PFSK-1 (cell line): ENCODE results near the gene CKAP5.

Experiments
- FOXP2 ChIP-seq: optimal IDR thresholded peaks from 2 replicates; pipeline ENCODE3; 2011; ENCODE audit warnings: borderline replicate concordance, control low read depth, inconsistent platforms; ENCODE audit not compliant: insufficient read depth; ENCODE audit errors: extremely low read length, extremely low read depth
- POLR2AphosphoS5 ChIP-seq: IDR thresholded peaks from 2 replicates; pipeline ENCODE4 v1.6.1; 2012; ENCODE audit warnings: low read depth, mild to moderate bottlenecking, control low read depth, low read length, moderate library complexity
- REST ChIP-seq, 2 experiments: IDR thresholded peaks; 2 replicates each; pipeline versions ENCODE4 v1.6.1 to v1.8.0; 2011 to 2012; ENCODE audit warnings: low read depth in 2 of 2, low read length in 2 of 2, control low read depth in 1 of 2, inconsistent platforms in 1 of 2, mild to moderate bottlenecking in 1 of 2, moderate library complexity in 1 of 2; ENCODE audit not compliant: insufficient read depth in 1 of 2
- SIN3A ChIP-seq: IDR thresholded peaks from 2 replicates; pipeline ENCODE4 v1.6.1; 2012; ENCODE audit warnings: mild to moderate bottlenecking, low read length, moderate library complexity, borderline replicate concordance; ENCODE audit not compliant: insufficient read depth
- TAF1 ChIP-seq: IDR thresholded peaks from 2 replicates; pipeline ENCODE4 v1.6.1; 2012; ENCODE audit warnings: low read length, control low read depth, borderline replicate concordance; ENCODE audit not compliant: insufficient read depth

Gene CKAP5

GRCh38 chr11:46776878-46777277 is 69.2 kb downstream of the CKAP5 start:
- TF ChIP-seq POLR2AphosphoS5 (no peak), TAF1 (no peak), REST (IDR thresholded peaks at IDR 0.05; ENCODE audit: insufficient read depth in 1 of 2, low read depth in 2 of 2, low read length in 2 of 2) (no peak), SIN3A (no peak), FOXP2 (no peak)

- TF ChIP-seq TAF1 (no peak), REST (IDR thresholded peaks at IDR 0.05; ENCODE audit: insufficient read depth in 1 of 2, low read depth in 2 of 2, low read length in 2 of 2) (no peak), FOXP2 (no peak)
Measured at GRCh38 chr11:46769636-46770221, 76.4 kb downstream of the CKAP5 start.

GRCh38 chr11:46766656-46767055 is 79.4 kb downstream of the CKAP5 start:
- TF ChIP-seq POLR2AphosphoS5 (no peak), TAF1 (no peak), FOXP2 (no peak), REST (IDR thresholded peaks at IDR 0.05; ENCODE audit: insufficient read depth in 1 of 2, low read depth in 2 of 2, low read length in 2 of 2) (no peak), SIN3A (no peak)

- no peak for TF ChIP-seq SIN3A
- TF ChIP-seq REST (IDR thresholded peaks at IDR 0.05; ENCODE audit: insufficient read depth in 1 of 2, low read depth in 2 of 2, low read length in 2 of 2): no peak
- TF ChIP-seq TAF1: no peak
Measured at GRCh38 chr11:46762248-46762647, 83.8 kb downstream of the CKAP5 start.

- TF ChIP-seq TAF1 (no peak), REST (IDR thresholded peaks at IDR 0.05; ENCODE audit: insufficient read depth in 1 of 2, low read depth in 2 of 2, low read length in 2 of 2) (no peak), FOXP2 (no peak), SIN3A (no peak), POLR2AphosphoS5 (no peak)
Measured at GRCh38 chr11:46761807-46762206, 84.3 kb downstream of the CKAP5 start.
